ENCODE results near the gene NNT. TPM values are rescaled to one million over a fixed set of nuclear protein-coding genes. Genes with fewer than 3 reads are reported as not detected.

NNT gene
- total and polyA plus RNA-seq, 2 of the 13 experiments (the other 11 are each of a cell fraction or from before 2014, with no cell fraction given) = 21.1 to 58.0 TPM

GRCh38 chr5:43572357-43572756 is 30.6 kb upstream of the NNT start:
- in situ Hi-C loops (cut with HindIII; ENCODE audit: extremely low pct_ligation_motif_present, low pct_unique_long_range_greater_than_20kb) = no loop called here
- Histone ChIP-seq H3K79me2 (ENCODE audit: insufficient read depth, low read length) (no peaks in the 10 kb centered on the region), H3K36me3 (replicated peaks in 1 of 2; ENCODE audit: control insufficient read depth in 1 of 2, insufficient read depth in 2 of 2, low read length in 2 of 2) (peaks cover 0 to 2% of the 10 kb centered on the region in 2 experiments; a peak in 3 of 5 replicates), H2AFZ (ENCODE audit: low read length) (no peak overlapping the region), H3K27me3 (ENCODE audit: control insufficient read depth in 1 of 2, insufficient read depth in 2 of 2, low read length in 2 of 2) (no peaks in the 10 kb centered on the region), H3K27ac (ENCODE audit: extremely low read length, insufficient read depth, low read length) (no peak overlapping the region), H4K20me1 (ENCODE audit: insufficient read depth, low read length) (no peaks in the 10 kb centered on the region), H3K4me3 (replicated peaks in 1 of 3; ENCODE audit: insufficient read depth in 1 of 3, low read depth in 2 of 3, low read length in 3 of 3) (no peak overlapping the region), H3K9ac (ENCODE audit: insufficient read depth, low read depth, low read length) (no peak overlapping the region), H3K4me2 (ENCODE audit: low read depth, low read length) (no peak overlapping the region), H3K9me3 (ENCODE audit: low read length) (no peaks in the 10 kb centered on the region), H3K4me1 (ENCODE audit: insufficient read depth, low read length) (no peaks in the 10 kb centered on the region)
- FAIRE-seq (no peak), DNase-seq (ENCODE audit: low spot score) (no peak), ATAC-seq (no peak)
- ChIA-PET CTCF (ENCODE audit: low intra/inter-chr PET ratio, low total read pairs) (no interaction called here), POLR2A (no interaction called here)
- intact Hi-C loops (cut with micrococcal nuclease; ENCODE audit: unreplicated experiment) = no loop called here
- WGBS (ENCODE audit: low lambda C conversion rate) = 99% methylated on average over 2 of the region's 2 CpGs
- no TSS peak for BruUV-seq (replicated peaks)
- no peak for TF ChIP-seq ZNF432 (CRISPR knock-in tag; IDR thresholded peaks at IDR 0.05; ENCODE audit: borderline replicate concordance)
- TF ChIP-seq ZNF567 (CRISPR knock-in tag; IDR thresholded peaks at IDR 0.05; ENCODE audit: borderline replicate concordance) = no peak
- no peak for TF ChIP-seq HNRNPH1 (optimal IDR thresholded peaks at IDR 0.05; ENCODE audit: low read depth, low read length)
- TF ChIP-seq ZNF207 (IDR thresholded peaks at IDR 0.05; ENCODE audit: borderline replicate concordance) = no peak
- TF ChIP-seq LRRFIP1 (CRISPR knock-in tag; conservative IDR thresholded peaks at IDR 0.05) = no peak
- no peak for TF ChIP-seq GRHL1 (CRISPR knock-in tag; conservative IDR thresholded peaks at IDR 0.05)
- TF ChIP-seq ZNF569 (CRISPR knock-in tag; IDR thresholded peaks at IDR 0.05; ENCODE audit: borderline replicate concordance) = no peak
- TF ChIP-seq RAD21 (CRISPR knock-in tag; IDR thresholded peaks at IDR 0.05) = no peak
- TF ChIP-seq HDAC6 (IDR thresholded peaks at IDR 0.05; ENCODE audit: low read depth, low read length) = no peak
- no peak for TF ChIP-seq KDM3A (CRISPR knock-in tag; IDR thresholded peaks at IDR 0.05; ENCODE audit: low read depth)
- no peak for TF ChIP-seq POLR2G (IDR thresholded peaks at IDR 0.05; ENCODE audit: low read depth, low read length)
- TF ChIP-seq ZNF260 (CRISPR knock-in tag; IDR thresholded peaks at IDR 0.05; ENCODE audit: borderline replicate concordance, low read depth) = no peak
- no peak for TF ChIP-seq MEIS2 (CRISPR knock-in tag; IDR thresholded peaks at IDR 0.05)

Data from HepG2 (cell line).